Ovary (tissue), 3 donors: ENCODE results near the gene ADAMTS7.

ENCODE experiments used
- CTCF ChIP-seq, 3 donors: fragments of 450-650 bp in 2 of 3; fragments of 200-600 bp in 1 of 3; IDR thresholded peaks; one replicate each; pipeline versions ENCODE4 v1.5.1 to v1.8.0; 2016 to 2022; ENCODE audit warnings: antibody characterized with exemption in 3 of 3, mild to moderate bottlenecking in 1 of 3
- POLR2A ChIP-seq: fragments of 450-650 bp; IDR thresholded peaks from one replicate; pipeline ENCODE4 v1.6.1; 2017; ENCODE audit warnings: antibody characterized with exemption, mild to moderate bottlenecking, moderate library complexity
- donor health status: DM: no; HTN: no; CAD: no.

- TF ChIP-seq CTCF (IDR thresholded peaks at IDR 0.05) (no peak), POLR2A (no peak)
Observed at GRCh38 chr15:78830514-78831228, 19.4 kb upstream of the ADAMTS7 start.
